GM12874 (cell line): Measurements from ENCODE around the gene ATXN7L1.

Experiments
- CTCF ChIP-seq: IDR thresholded peaks from 2 replicates; pipeline ENCODE4 v1.5.1; 2011; ENCODE audit warnings: low read depth, mild to moderate bottlenecking, control low read depth, low read length, moderate library complexity; ENCODE audit not compliant: insufficient read depth

The ATXN7L1 gene

GRCh38 chr7:105838627-105839231, 37.7 kb downstream of the ATXN7L1 start:
- no peak for TF ChIP-seq CTCF

- TF ChIP-seq CTCF = no peak
Measured at GRCh38 chr7:105837765-105838626, 38.4 kb downstream of the ATXN7L1 start.

GRCh38 chr7:105835441-105835840, 41.0 kb downstream of the ATXN7L1 start:
- no peak for TF ChIP-seq CTCF

- TF ChIP-seq CTCF = no peak
Measured at GRCh38 chr7:105831824-105832535, 44.4 kb downstream of the ATXN7L1 start.

GRCh38 chr7:105831302-105831620, 45.1 kb downstream of the ATXN7L1 start:
- no peak for TF ChIP-seq CTCF

- no peak for TF ChIP-seq CTCF
Measured at GRCh38 chr7:105830405-105831301, 45.7 kb downstream of the ATXN7L1 start.
